Stimulated activated CD8-positive, alpha-beta memory T cell treated with anti-CD3 and anti-CD28 coated beads, Interleukin-2, amount 100 ng/mL, for 48 hours (primary cell): ENCODE measurements around the gene ADCY4.
"Not testable (repeated sequence)": the region's sequence is repeated elsewhere in the genome, so short reads cannot be mapped to it uniquely, and the experiment has no call there.

Source experiments
- DNase-seq, 2 donors: peaks; one replicate each; pipeline ENCODE4 v3.0.0-alpha.2; 2020; ENCODE audit warnings: low read depth in 2 of 2

Gene ADCY4

GRCh38 chr14:24334431-24335291, at the start of gene ADCY4:
Gene ADCY4 (minus strand): TSS chr14:24335071. CDS start chr14:24334652, 419 bp downstream.
- no peak for DNase-seq

GRCh38 chr14:24384169-24384568, 49.3 kb upstream of the ADCY4 start:
- DNase-seq: no peak

GRCh38 chr14:24382064-24382371, 47.1 kb upstream of the ADCY4 start:
- no peak for DNase-seq

- no peak for DNase-seq
These were observed 46.6 kb upstream of the ADCY4 start for GRCh38 chr14:24381363-24382063.

- DNase-seq: no peak
These were observed 45.2 kb upstream of the ADCY4 start for GRCh38 chr14:24379907-24380730.

- no peak for DNase-seq
These were observed 44.4 kb upstream of the ADCY4 start for GRCh38 chr14:24378981-24379906.

GRCh38 chr14:24378327-24378726, 43.5 kb upstream of the ADCY4 start:
- DNase-seq: no peak

- DNase-seq: no peak
These were observed 42.8 kb upstream of the ADCY4 start for GRCh38 chr14:24377657-24378056.

GRCh38 chr14:24377126-24377525, 42.3 kb upstream of the ADCY4 start:
- no peak for DNase-seq

GRCh38 chr14:24376448-24377070, 41.7 kb upstream of the ADCY4 start:
- no peak for DNase-seq

GRCh38 chr14:24372701-24373416, 38.0 kb upstream of the ADCY4 start:
- no peak for DNase-seq

- not testable (repeated sequence) for DNase-seq
These were observed 36.7 kb upstream of the ADCY4 start for GRCh38 chr14:24371605-24372004.

- DNase-seq: no peak
These were observed 35.9 kb upstream of the ADCY4 start for GRCh38 chr14:24370748-24371147.

GRCh38 chr14:24369907-24370687, 35.2 kb upstream of the ADCY4 start:
- DNase-seq: no peak

GRCh38 chr14:24369463-24369862, 34.6 kb upstream of the ADCY4 start:
- no peak for DNase-seq

- DNase-seq: peak in 1 of 2 donors; percentile 14
These were observed 33.8 kb upstream of the ADCY4 start for GRCh38 chr14:24368562-24369252.

GRCh38 chr14:24368212-24368561, 33.3 kb upstream of the ADCY4 start:
- no peak for DNase-seq

- no peak for DNase-seq
These were observed 32.8 kb upstream of the ADCY4 start, which contains the start of gene NFATC4 for GRCh38 chr14:24367514-24368211. Gene NFATC4 (plus strand): TSS chr14:24368184. CDS start chr14:24368341, 157 bp downstream.
